ENCODE data around the gene PKHD1.

PKHD1 gene

DNA sequence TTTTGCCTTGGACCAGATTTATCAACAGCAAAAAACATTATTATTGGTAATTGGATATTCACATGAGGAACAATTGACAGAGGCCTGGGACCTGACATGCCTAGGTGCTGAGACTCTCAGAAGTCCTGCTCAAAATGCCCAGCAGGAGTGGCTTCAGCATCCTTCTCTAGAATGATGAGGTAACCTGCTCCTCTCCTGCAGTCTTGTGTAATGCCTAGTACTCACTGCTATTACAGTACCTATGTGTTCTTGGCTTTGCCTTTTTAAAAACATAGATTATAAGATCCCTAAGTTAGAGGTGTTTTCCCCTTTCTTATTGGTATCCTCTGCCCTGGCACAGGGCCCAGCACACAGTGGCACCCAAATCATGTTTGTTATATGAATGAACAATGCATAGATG is 230.9 kb downstream of the PKHD1 start:
- TF ChIP-seq TAF1 (IDR thresholded peaks at IDR 0.05; ENCODE audit: borderline replicate concordance, insufficient read depth, low read length) (no peak), SIN3A (IDR thresholded peaks at IDR 0.05; ENCODE audit: borderline replicate concordance, insufficient read depth, low read length) (no peak)

DNA sequence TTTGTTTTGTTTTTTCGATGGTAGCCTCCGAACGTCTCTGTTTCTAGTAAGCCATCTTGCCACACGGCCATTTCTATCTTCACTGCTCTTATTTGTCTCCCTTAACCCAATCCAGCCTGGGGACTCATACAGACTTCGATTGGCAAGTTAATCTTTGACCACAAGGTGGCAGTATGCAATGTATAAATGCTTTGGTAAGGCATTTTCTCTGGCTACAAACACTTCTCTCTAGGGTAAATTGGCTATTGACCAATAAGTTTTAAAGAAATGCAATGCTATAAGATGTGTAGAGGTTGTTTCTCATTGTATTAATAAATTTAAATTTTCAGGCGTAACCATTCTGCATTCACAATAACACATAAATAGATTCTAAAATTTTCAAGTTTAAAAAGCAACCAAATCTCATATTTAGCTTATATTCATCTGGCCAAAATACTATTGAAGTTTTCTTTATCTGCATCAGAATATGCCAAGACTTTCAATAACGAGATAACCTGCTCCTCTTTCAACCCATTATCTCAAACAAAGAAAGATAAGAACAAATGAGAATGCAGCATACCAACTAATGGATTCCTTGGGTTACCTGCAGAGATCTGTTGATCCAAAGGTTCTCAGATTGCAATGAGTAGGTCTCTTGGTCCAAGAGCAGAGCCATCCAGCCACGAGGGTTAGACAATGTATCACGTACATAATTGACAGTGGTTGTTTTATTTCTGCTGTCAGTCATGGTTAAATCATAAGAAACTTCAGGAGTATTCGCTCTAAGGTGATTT is 231.9 kb downstream of the PKHD1 start:
- TF ChIP-seq SIN3A (IDR thresholded peaks at IDR 0.05; ENCODE audit: borderline replicate concordance, insufficient read depth, low read length) (no peak), POLR2AphosphoS5 (IDR thresholded peaks at IDR 0.05; ENCODE audit: low read depth, low read length) (no peak), TAF1 (IDR thresholded peaks at IDR 0.05; ENCODE audit: borderline replicate concordance, insufficient read depth, low read length) (no peak), FOXP2 (optimal IDR thresholded peaks at IDR 0.05; ENCODE audit: borderline replicate concordance, extremely low read depth, extremely low read length, insufficient read depth) (no peak)
- TF ChIP-seq, protein P1, sequence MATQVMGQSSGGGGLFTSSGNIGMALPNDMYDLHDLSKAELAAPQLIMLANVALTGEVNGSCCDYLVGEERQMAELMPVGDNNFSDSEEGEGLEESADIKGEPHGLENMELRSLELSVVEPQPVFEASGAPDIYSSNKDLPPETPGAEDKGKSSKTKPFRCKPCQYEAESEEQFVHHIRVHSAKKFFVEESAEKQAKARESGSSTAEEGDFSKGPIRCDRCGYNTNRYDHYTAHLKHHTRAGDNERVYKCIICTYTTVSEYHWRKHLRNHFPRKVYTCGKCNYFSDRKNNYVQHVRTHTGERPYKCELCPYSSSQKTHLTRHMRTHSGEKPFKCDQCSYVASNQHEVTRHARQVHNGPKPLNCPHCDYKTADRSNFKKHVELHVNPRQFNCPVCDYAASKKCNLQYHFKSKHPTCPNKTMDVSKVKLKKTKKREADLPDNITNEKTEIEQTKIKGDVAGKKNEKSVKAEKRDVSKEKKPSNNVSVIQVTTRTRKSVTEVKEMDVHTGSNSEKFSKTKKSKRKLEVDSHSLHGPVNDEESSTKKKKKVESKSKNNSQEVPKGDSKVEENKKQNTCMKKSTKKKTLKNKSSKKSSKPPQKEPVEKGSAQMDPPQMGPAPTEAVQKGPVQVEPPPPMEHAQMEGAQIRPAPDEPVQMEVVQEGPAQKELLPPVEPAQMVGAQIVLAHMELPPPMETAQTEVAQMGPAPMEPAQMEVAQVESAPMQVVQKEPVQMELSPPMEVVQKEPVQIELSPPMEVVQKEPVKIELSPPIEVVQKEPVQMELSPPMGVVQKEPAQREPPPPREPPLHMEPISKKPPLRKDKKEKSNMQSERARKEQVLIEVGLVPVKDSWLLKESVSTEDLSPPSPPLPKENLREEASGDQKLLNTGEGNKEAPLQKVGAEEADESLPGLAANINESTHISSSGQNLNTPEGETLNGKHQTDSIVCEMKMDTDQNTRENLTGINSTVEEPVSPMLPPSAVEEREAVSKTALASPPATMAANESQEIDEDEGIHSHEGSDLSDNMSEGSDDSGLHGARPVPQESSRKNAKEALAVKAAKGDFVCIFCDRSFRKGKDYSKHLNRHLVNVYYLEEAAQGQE (IDR thresholded peaks at IDR 0.05; ENCODE audit: insufficient read depth in 1 of 2, low read depth in 2 of 2, low read length in 2 of 2): no peak

DNA sequence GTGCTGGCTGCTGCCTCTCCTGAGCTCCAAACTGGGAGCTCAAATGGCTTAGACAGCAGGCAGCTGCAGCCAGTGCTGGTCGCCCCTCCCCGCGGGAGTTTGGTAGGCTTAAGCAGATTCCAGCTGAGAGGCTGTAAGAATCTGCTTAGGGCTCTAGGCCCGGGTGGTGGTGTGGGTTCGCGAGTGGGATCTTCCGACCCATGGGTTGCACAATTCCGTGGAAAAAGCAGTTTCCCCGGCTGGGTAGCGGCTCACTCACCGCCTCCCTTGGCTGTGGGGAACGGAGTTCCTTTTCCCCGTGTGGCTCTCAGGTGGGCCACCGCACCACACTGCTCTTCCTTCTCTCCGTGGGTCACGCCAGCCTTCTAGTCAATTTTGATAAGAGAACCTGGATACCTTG is 232.5 kb downstream of the PKHD1 start:
- TF ChIP-seq SIN3A (IDR thresholded peaks at IDR 0.05; ENCODE audit: borderline replicate concordance, insufficient read depth, low read length): no peak
- TF ChIP-seq FOXP2 (optimal IDR thresholded peaks at IDR 0.05; ENCODE audit: borderline replicate concordance, extremely low read depth, extremely low read length, insufficient read depth): no peak
- TF ChIP-seq TAF1 (IDR thresholded peaks at IDR 0.05; ENCODE audit: borderline replicate concordance, insufficient read depth, low read length): no peak
- no peak for TF ChIP-seq POLR2AphosphoS5 (IDR thresholded peaks at IDR 0.05; ENCODE audit: low read depth, low read length)
- TF ChIP-seq, protein P1 (IDR thresholded peaks at IDR 0.05; ENCODE audit: insufficient read depth in 1 of 2, low read depth in 2 of 2, low read length in 2 of 2): no peak

DNA sequence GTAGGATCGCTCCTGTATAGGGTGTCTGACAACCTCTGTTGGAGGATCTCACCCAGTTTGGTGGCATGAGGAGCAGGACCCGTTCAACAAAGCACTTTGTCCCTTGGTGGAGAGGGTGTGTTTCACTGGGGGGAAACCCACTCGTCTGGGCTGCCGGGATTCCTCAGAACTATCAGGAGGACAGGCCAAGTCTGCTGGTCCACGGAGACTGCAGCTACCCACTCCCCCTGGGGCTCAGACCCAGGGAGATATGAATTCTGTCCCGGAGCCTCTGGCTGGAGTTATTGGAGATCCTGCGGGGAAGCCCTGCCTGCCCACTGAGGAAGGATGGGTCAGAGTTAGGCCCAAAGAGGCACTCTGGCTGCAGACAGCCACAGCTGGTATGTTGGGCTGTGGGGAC is 233.1 kb downstream of the PKHD1 start:
- TF ChIP-seq TAF1 (IDR thresholded peaks at IDR 0.05; ENCODE audit: borderline replicate concordance, insufficient read depth, low read length): no peak

DNA sequence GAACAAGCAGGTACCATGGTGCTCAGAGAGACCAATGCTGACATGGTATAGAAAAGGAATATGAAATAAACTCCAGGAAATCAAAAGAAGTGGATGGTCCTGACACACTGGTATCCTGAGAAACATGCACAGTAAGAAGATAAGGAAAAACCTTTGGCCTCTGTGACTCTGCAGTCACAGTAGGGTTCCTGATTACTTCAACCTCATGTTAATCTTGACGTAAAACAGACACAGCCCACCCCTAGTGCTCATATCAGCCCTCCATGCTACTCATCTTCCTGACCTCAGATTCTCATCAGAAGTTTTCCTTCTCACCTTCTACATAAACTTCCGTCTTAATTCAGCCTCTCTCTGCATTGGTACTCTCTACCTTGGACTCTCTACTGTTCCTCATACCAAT is 240.9 kb downstream of the PKHD1 start:
- no peak for TF ChIP-seq TAF1 (IDR thresholded peaks at IDR 0.05; ENCODE audit: borderline replicate concordance, insufficient read depth, low read length)
- TF ChIP-seq SIN3A (IDR thresholded peaks at IDR 0.05; ENCODE audit: borderline replicate concordance, insufficient read depth, low read length): no peak

DNA sequence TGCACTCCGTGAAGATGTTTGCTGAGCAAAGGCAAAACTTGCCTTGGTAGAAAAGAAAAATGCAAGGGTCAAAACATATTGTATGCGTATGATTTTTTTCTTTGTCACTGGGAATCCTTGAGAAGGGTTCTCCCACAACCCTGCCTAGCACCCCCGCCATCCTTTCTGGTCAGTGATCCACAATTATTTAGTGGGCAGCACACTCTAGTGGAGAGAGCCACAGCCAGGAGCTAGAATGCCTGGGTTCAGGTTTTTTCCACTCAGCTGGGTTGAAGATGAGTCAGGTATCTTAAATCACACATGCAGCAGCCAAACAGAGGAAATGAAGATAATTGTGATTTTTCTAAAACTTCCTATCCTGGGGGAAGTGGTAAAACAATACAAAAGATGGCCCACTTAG is 243.1 kb downstream of the PKHD1 start:
- TF ChIP-seq, protein P1 (IDR thresholded peaks at IDR 0.05; ENCODE audit: insufficient read depth in 1 of 2, low read depth in 2 of 2, low read length in 2 of 2): no peak
- TF ChIP-seq SIN3A (IDR thresholded peaks at IDR 0.05; ENCODE audit: borderline replicate concordance, insufficient read depth, low read length) (no peak), FOXP2 (optimal IDR thresholded peaks at IDR 0.05; ENCODE audit: borderline replicate concordance, extremely low read depth, extremely low read length, insufficient read depth) (no peak), POLR2AphosphoS5 (IDR thresholded peaks at IDR 0.05; ENCODE audit: low read depth, low read length) (no peak), TAF1 (IDR thresholded peaks at IDR 0.05; ENCODE audit: borderline replicate concordance, insufficient read depth, low read length) (no peak)
